RPMI7951 (cell line): Measurements from ENCODE around the gene NRP1. TPM values are rescaled to one million over a fixed set of nuclear protein-coding genes. Genes with fewer than 3 reads are reported as not detected.

ENCODE experiments used
- DNase-seq: peaks from one replicate; pipeline ENCODE4 v3.0.0-alpha.2; 2012; ENCODE audit warnings: low read depth
- total RNA-seq: library from RNA; depleted of rRNA; stranded (reverse); fragments of >200 nt; shearing (Covaris generic); gene quantifications from 2 replicates; pipeline ENCODE4 v1.2.3, GENCODE V29; 2014

The NRP1 gene
- total RNA-seq, 1 experiment from 2014 or later = 390 TPM

DNA sequence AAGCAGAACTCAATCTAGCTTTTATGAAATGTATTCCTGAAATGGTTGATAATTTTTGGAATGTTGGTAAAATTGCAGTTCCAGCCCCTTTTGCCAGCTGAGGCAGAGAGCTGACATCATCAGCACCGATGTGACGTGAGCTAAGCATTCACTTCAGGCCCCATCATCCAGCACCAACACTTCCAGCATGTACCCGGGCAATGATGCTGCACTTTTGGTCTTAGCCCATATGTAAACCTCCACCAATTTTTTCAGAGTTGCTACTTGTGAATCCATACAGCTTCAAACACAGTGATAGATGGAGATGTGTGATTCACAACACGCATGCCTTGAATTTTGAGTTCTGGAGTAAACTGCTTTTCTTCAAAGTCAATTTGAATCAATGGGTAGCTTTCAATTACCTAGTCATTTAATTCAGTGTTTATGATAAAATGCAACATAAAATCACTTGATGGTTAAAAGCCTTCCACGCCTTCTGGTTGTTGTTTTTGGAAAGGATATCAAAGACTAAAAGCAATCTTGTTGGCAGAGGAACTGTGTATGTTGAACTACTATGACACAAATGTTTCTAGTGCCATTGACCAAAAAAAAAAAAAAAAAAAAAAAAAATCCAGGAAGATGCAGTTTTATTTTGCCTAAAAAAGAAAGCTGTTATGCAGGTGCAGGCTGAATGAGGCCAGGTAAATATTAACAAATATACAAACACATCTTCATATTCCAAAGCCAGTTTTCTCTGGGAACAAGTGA is 73.9 kb downstream of the NRP1 start:
- DNase-seq = peak; percentile 38

DNA sequence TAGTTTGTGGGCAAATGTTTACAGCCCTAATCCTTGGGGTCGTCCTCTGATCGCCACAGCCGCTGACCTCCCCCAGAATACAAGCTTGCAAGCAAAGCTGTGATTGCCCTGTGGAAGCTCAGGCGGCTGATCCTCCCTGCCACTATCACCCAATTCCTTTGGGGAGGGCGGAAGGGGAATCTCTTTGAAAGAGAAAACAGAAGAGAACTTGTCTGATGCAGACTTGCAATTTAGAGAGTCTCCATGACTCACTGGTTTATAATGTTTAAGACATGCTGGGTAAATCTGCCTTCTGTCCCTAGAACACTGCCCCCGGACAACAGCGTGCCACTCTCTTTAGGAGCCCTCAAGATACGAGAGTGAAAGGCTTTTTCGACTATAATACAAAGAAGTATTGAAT is 75.5 kb downstream of the NRP1 start:
- DNase-seq = peak; percentile 95

DNA sequence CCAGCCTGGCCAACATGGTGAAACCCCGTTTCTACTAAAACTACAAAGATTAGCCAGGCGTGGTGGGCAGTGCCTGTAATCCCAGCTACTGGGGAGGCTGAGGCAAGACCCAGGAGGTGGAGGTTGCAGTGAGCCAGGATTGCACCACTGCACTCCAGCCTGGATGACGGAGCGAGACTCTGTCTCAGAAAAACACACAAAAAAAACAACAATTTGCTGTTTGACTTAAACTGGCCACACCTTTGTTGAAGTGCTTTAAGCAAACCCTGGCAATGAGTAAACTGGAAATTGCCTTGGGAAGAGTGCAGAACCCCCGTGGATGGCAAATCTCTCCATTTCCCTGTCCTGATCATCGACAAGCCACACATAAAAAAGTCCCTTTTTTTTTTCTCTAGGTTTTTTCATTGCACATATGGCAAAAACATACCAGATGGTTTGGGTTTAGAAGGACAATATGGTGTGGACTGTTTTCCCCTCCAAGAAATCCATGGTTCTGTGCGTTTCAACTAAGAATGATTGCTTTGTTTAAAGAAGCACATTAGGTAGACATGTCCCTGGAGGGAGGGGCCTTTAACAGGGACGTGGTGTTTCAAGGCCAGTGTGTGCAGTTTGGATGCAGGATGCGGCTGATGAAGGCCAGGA is 76.9 kb downstream of the NRP1 start:
- peak; percentile 34 for DNase-seq

DNA sequence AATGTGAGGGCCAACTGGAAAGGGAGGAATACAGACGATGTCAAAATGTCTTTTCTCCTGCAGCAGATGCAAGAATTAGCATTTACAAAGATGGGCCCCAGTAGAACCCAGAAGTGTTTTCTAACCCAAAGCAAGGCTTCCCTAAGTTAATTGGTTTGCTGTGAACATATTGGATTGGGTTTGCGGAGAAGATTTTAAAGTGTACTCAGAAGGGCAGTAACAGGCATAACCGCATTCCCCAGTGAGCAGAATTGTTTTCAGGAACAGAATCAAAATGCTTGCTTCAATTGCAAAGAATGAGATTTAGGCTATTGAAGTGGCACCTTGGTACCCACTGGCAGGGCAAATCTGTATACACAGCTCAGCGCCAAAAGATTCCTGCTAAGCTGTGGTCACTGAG is 78.0 kb downstream of the NRP1 start:
- no peak for DNase-seq

DNA sequence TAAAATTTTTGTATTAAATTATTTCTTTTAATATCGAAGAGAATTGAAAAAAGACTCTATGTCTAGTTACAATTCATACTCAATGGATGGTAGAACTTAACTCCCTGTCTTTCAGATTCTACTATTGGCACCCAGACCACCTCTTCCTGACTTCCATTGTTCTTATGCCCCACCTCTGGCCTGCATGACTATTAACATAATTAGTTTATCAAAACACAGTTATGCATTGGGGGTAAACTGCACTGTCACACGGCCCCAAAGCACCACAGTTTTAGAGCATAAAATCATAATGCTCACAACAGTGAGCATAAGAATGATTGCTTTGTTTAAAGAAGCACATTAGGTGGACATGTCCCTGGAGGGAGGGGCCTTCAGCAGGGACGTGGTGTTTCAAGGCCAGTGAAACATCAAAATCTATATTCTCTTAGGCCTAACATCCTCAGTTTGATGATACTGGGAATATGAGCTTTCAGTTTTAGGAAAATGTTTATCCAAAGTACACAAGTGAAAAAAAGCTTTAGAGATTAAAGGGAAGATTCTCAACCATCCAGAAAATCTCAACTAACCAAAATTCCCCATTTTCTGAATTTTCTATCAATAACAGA is 79.8 kb downstream of the NRP1 start:
- DNase-seq = no peak

DNA sequence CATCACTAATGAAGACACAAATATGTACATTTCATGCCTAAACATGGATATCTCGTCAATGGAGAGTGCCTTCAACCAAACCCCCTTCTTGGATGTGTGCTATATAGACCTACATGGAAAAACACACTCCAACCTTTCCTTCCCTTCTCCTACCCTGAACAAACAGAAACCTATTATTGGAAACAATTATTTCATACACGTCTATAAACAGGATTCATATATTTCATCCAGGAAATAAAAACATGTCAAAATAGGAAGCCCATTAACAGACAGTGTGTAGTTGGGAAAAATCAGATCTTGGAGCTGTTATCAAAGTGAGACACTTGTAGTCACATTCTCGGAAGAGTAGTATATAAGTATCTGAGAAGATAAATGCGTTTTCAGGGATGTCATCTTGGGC is 81.1 kb downstream of the NRP1 start:
- DNase-seq = no peak

DNA sequence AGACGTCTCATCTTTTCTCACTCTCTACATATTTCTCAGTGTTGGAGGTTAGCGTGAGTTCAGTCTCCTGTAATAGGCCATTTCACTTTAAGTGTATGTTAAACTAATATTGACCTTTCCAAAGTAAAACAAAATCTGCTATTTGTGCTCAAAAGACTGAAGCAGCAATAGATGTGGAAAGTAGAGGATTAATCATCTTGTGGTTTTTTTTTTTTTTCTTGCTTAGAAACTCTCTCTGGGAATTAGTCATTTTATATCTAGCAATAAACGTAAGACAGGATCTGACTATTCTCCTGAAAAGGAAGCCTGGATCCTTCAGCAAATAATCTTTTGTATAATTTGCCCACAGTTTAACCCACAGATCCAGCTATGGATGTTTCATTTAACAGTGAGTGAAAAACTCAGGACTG is 81.7 kb downstream of the NRP1 start:
- peak; percentile 90 for DNase-seq

DNA sequence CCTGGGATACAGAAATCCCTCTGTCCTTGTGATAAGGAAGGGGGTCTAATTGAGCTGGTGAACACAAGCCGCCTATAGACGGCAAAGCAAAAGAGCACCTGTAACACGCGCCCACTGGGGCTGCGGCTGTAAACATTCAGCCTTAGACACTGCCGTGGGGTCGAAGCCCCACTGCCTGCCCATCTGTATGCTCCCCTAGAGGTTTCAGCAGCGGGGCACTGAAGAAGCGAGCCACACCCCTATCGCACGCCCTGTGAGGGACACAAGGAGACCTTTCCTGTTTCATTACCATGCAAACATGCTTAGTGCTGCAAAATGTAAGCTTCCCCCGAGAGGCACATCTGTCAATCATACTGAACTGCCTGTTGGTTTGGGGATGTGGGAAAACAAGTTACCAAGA is 82.1 kb downstream of the NRP1 start:
- no peak for DNase-seq

DNA sequence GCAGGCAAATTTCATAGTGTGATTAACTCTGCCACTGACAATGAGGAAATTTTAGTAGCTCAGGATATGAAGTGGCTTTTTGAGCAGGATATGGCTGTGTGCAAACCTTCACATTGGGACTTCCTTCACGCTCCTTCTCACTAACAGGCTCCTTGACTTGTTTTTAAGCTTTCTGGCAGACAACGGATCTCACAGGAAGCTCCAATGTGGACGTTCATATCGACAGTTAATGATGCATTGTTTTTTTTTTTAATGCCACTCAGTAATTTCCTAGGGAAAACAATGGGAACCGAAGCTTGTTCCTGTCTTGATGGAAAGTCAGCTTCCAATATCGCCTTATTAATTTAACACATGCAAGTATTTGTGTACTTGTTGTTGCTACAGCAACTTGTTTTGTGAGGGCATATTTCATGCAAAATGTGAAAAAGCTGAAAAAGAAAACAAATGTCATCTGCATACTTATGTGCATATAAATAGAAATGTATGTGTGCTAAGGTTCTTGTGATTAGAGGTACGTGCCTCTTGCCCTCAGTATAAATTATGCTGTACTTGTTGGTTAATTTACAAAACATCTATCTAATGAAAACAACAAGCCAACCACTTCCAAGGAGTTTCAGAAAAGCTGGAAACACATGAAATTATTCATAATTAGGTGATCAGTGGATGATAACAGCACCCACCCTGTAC is 84.7 kb downstream of the NRP1 start:
- no peak for DNase-seq

DNA sequence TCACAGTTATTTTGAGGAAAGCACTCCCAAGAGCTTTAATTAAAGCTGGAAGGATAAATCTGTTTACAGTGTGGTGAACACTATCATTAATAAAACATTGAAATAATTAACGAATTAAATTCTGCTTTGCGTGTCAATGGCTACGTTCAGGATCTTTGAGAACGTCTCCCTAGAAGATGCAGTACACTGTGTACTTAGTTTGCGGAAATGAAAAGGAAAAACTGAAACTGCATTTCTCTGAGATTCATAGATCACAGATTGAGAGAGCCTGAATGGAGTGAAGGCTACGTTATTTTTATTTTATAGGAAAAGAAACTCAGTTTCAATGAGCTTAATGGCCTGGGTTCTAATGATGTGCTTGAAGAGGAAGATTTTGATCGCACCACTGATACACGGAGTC is 85.3 kb downstream of the NRP1 start:
- DNase-seq = no peak

DNA sequence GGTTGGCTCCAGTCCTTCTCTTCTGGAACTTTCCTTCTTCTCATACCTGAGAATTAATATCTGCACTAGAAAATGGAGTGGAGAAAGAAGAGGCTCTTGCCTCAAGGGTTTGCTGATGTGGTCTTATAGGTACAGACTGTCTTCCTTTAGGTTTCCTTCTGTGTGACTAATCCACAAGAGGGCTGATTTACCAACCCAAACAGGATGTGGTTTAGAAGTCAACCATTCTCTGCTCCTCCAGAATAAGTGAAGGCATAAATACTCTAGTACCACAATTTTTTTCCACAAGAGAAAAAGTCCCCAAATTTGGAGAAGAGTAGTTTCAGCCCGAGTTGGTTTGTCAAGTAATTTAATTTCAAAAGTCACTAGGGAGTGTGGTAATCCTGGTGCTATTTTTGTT is 85.8 kb downstream of the NRP1 start:
- peak; percentile 95 for DNase-seq

DNA sequence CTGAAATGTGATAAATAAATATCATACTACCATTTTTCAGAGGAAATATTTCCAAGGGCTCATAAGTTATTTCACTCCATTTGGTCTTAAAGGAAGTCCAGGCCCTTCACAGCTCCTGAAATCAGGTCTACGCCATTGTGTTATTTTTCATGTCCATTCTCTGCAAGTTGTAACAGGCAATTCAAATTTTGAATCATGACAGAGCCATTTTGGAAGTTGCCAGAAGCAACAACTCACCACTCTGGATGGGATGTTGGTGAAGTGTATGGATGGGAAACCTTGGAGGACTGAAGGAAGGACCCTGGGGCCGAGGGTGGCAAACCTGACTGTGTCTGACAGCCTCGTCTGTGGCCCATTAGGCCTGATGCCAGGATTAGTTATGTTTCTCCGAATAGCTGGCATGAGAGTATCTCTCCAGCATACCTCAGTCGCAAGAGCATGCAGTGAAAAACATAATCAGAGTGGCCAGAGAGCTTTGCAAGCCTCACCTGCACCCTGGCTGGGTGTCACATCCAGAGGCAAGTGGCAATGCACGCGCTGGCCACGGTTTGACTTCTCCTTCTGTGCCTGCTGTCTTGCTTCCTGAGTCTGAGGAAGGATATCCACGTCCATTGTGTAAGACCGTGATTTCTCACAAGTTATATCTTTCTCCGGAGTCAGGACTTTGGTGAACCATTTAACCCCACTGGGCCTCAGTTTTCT is 87.1 kb downstream of the NRP1 start:
- DNase-seq = no peak

DNA sequence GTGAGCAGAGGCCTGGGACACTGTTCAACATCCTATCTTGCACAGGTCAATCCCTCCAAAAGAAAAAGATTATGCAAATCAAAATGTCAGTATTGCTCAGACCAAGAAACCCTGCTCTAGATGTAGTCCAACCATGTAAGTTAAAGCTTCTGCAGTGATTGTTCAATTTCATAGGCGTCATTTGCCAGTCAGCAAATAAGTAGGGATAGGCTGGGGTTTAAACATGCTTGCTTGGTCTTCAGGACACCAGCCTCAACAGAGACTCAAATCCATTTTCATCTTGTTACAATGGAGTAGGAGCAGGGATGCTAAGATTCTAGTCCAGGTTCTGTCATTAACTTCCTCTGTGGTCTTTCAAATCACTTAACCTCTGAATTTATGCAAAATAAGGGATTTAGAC is 89.1 kb downstream of the NRP1 start:
- DNase-seq = no peak

DNA sequence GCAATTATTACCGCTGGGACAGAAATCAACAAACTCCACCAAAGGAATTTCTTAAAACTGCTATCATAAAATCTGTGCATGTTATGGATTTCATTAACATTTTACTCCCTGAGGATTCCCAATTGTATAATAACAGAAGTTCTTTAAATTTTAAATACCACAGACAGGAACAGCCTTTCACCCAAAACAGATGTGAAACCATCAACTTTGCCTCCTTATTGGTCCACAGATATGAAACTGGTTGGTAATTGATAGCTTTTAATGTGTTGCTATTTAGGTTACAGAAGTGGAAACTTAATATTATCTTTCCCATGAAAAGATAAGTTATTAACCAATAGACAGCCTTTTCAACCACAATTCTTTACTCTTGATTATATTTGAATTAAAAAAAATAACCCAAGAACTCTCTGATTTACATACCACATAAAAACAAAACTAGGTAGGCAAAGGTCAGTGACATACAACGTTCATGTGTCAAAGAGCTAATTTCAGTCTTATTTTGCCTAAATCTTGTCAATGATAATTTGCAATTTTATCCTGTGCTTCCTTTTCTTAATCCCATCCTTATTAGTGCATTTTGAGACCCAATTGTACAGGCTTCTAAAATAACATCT is 90.0 kb downstream of the NRP1 start:
- no peak for DNase-seq

DNA sequence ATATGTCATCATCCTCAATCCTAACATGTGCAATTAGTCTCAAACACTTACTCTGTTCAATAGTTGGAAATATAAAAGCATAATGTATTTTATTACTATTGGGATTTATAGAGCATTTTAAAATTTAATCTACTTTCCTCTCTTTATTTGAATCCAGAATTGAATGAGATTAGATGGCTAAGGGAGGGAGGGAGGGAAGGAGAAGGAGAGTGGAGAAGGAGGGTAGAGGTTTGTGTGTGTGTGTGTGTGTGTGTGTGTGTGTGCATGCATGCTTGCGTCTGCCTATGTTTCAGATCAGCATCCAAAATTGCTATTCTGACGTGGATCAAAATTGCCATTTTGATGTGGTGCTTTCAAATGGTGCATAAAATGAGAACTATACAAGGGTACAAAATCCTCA is 90.8 kb downstream of the NRP1 start:
- no peak for DNase-seq

DNA sequence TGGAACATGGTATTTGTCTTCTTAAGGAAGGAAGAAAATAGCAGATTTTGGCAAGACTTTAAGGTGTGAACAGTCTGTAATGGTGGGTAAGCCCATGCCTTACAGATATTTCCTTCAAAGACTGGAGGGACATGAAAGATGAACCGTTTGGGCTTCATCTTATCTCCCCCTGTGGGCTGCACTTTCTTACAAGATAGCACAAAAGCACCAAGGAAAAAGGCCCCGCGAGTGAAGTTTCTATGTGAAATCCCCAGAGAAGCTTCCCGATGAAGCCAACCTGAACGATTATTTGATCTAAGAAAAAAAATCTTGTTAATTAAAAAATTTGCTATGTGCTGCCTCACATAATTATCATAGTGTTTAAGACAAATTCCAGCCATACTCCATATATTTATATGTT is 91.5 kb downstream of the NRP1 start:
- no peak for DNase-seq

DNA sequence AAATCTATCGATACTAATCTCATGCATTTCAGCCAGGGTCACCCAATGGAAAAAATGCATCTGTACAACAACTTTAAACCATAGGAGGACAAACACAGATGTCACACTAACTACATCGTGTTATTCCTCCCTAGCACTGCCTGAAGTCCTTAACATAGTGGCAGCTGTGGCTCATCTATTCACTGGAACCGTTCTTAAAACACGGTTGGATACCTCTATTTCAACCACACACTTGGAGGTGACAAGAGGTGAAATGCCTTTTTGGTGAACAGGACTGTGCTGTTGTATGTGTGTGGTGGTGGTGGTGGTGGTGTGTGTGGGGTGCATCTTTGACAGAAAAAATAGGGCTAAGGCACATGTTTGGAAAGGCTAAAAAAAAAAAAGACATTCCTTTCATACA is 93.1 kb downstream of the NRP1 start:
- DNase-seq = peak; percentile 48

DNA sequence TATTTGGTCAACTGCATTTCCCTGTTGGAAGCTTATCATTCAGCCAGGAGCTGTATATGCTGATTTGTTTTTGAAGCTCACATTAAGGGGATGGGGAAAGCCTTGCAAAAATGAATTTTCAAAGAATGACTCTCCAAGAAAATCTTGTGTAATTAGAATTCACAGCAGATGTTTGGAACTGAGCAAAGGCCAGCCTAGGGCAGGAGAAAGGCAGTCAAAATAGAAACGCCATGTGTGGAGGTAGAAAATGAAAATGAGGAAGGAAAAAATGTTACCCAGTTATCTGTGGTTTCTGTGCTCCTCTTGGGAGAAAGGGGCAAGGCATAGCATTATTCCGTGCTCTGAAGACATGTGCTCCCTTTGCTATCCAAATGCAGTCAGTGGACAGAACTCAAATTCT is 93.5 kb downstream of the NRP1 start:
- peak; percentile 77 for DNase-seq

DNA sequence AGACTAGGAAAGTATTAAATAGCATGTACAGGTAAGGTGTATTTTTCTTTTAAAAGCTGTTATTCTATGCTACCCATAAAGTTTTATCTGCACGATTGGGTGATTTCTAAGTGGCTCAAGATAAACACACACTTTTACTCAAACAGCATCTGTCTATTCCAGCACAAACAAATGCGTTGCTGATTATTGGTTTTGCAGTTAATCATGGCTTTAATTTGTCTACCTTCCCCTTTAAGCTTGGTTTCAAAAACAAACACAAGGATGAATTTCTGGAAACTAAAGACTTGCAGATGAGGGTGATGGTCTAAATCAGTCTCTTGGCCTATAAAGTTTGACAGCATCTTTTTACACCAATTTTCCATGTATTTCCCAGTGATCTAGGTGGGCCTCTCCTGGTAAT is 94.2 kb downstream of the NRP1 start:
- no peak for DNase-seq

DNA sequence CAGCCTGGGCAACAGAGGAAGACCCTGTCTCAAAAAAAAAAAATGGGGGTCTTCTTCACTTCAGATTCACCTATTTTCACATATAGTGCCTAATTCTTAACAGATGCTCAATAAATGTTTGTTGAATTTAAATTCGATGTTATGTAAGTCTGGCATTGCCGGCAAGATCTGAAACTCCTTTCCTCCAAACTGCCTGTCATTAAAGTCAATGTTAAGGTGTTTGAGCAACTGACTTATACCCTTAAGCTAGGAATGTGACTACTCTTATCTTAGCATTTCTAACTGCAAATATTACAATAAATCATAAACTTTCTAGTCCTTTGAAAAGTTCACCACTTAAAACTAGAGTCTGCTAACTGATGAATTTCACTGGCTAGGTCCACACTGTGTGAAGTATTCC is 95.2 kb downstream of the NRP1 start:
- DNase-seq = no peak

DNA sequence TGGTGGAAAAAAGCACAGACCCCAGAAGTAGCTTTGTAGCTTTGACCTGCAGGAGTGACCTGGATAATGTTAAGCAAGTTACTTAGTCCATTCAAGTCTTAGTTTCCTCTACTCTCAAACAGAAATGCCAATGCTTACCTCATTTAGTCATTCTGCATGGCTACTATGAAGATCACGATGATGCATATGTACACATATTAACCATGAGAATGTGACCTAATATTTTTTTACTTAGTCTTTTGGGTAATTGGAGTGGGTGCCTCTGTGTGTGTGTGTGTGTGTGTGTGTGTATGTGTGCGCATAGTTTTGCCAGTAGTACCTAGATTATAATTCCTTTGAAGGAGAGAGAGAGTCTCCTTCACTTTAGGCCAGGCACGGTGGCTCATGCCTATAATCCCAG is 95.8 kb downstream of the NRP1 start:
- peak; percentile 60 for DNase-seq
